Suprapubic skin (tissue), 4 donors: Measurements from ENCODE around the gene ESRRB.

Experiments used
- CTCF ChIP-seq, 2 donors: fragments of 200-600 bp in 1 of 2; fragments of 450-650 bp in 1 of 2; sonication (generic) in 1 of 2; IDR thresholded peaks; one replicate each; pipeline ENCODE4 v1.5.1; 2016 to 2019; ENCODE audit warnings: antibody characterized with exemption in 2 of 2, mild to moderate bottlenecking in 1 of 2, moderate library complexity in 1 of 2
- POLR2A ChIP-seq, 2 donors: fragments of 450-650 bp; IDR thresholded peaks; one replicate each; pipeline ENCODE4 v1.6.1; 2017; ENCODE audit warnings: antibody characterized with exemption in 2 of 2, mild to moderate bottlenecking in 2 of 2, moderate library complexity in 2 of 2
- POLR2AphosphoS5 ChIP-seq, 3 donors: sonication (generic); formaldehyde crosslinking; IDR thresholded peaks; one replicate each; pipeline ENCODE4 v1.6.1; 2017; ENCODE audit warnings: antibody characterized with exemption in 3 of 3

- TF ChIP-seq POLR2A (IDR thresholded peaks at IDR 0.05) (no peak), CTCF (IDR thresholded peaks at IDR 0.05) (no peak), POLR2AphosphoS5 (IDR thresholded peaks at IDR 0.05) (no peak)
These were observed 47.6 kb downstream of the ESRRB start for GRCh38 chr14:76423534-76423933.
